A549 (cell line): ENCODE measurements around the gene HS6ST3.

ENCODE experiments used
- BCL3 ChIP-seq: fragments of >200 bp; sonication (Bioruptor Twin); formaldehyde crosslinking; IDR thresholded peaks from 3 replicates; pipeline ENCODE4 v1.6.1; 2016
- CEBPB ChIP-seq, 2 experiments: fragments of >200 bp in 1 of 2; sonication (Bioruptor Twin) in 1 of 2; formaldehyde crosslinking in 1 of 2; IDR thresholded peaks; 2 replicates each; pipeline ENCODE4 v1.6.1; 2012 to 2016
- CTCF ChIP-seq: fragments of >200 bp; sonication (Bioruptor Twin); formaldehyde crosslinking; IDR thresholded peaks from 3 replicates; pipeline ENCODE4 v1.5.1; 2016
- EP300 ChIP-seq, 2 experiments: fragments of >200 bp; sonication (Bioruptor Twin); formaldehyde crosslinking; IDR thresholded peaks; 2 replicates in 1 of 2; 3 replicates in 1 of 2; pipeline ENCODE4 v1.6.1; 2016 to 2017
- HES2 ChIP-seq: fragments of >200 bp; sonication (Bioruptor Twin); formaldehyde crosslinking; IDR thresholded peaks from 2 replicates; pipeline ENCODE4 v1.6.1; 2016
- POLR2A ChIP-seq: IDR thresholded peaks from 2 replicates; pipeline ENCODE4 v1.6.1; 2012; ENCODE audit warnings: mild to moderate bottlenecking, low read length
- POLR2AphosphoS2 ChIP-seq: conservative IDR thresholded peaks from 2 replicates; pipeline ENCODE4 v1.6.1; 2012; ENCODE audit warnings: low read length, improper control_type of control experiment, inconsistent platforms
- REST ChIP-seq: fragments of 200-600 bp; sonication (generic); IDR thresholded peaks from 2 replicates; pipeline ENCODE4 v1.6.1; 2016; ENCODE audit warnings: antibody characterized with exemption, mild to moderate bottlenecking, moderate library complexity
- ZNF302 ChIP-seq: fragments of 250-450 bp; sonication (Bioruptor Pico); IDR thresholded peaks from 2 replicates; pipeline ENCODE4 v1.9.0; 2021; ENCODE audit warnings: inconsistent platforms, mild to moderate bottlenecking, moderate library complexity

- no peak for TF ChIP-seq POLR2A
- TF ChIP-seq CTCF: no peak
- no peak for TF ChIP-seq CEBPB (IDR thresholded peaks at IDR 0.05)
- no peak for TF ChIP-seq POLR2AphosphoS2
- no peak for TF ChIP-seq BCL3
- TF ChIP-seq EP300 (IDR thresholded peaks at IDR 0.05): no peak
- no peak for TF ChIP-seq HES2
- no peak for TF ChIP-seq REST
- no peak for TF ChIP-seq ZNF302 (CRISPR knock-in tag)
These were observed 676.4 kb downstream of the HS6ST3 start for GRCh38 chr13:96766306-96766705.
